ENCODE measurements around the gene ERFE.

ERFE gene

DNA sequence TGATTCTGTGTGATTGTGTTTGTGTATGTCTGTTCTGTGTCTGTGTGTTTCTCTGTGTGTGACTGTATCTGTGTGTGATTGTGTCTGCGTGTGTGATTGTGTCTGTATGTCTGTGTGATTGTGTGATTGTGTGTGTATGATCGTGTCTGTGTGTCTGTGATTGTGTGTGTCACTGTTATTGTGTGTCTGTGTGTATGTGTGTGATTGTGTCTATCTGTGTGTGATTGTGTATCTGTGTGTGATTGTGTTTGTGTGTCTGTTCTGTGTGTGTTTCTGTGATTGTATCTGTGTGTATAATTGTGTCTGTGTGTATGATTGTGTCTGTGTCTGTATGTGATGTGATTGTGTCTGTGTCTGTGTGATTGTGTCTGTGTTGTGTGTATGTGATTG, 32.0 kb upstream of the ERFE start:
- H3K4me1 ChIP-seq (ENCODE audit: control insufficient read depth, insufficient read depth, low read length, poor library complexity, severe bottlenecking), result no peaks in the 10 kb centered on the region
- no peaks in the 10 kb centered on the region for H3K36me3 ChIP-seq (ENCODE audit: control insufficient read depth, insufficient read depth, low read length)
- H3K27ac ChIP-seq (ENCODE audit: insufficient read depth, low read length, poor library complexity, severe bottlenecking), result no peak overlapping the region
- no peak overlapping the region for H3K4me3 ChIP-seq (ENCODE audit: insufficient read depth, low read depth, low read length, poor library complexity, severe bottlenecking)
- DNase-seq, result no peak
- H3K27me3 ChIP-seq (replicated peaks; ENCODE audit: control insufficient read depth, insufficient read depth, low read length, poor library complexity, severe bottlenecking), result no peaks in the 10 kb centered on the region
- no peaks in the 10 kb centered on the region for H3K9me3 ChIP-seq (ENCODE audit: control insufficient read depth, low read length)

DNA sequence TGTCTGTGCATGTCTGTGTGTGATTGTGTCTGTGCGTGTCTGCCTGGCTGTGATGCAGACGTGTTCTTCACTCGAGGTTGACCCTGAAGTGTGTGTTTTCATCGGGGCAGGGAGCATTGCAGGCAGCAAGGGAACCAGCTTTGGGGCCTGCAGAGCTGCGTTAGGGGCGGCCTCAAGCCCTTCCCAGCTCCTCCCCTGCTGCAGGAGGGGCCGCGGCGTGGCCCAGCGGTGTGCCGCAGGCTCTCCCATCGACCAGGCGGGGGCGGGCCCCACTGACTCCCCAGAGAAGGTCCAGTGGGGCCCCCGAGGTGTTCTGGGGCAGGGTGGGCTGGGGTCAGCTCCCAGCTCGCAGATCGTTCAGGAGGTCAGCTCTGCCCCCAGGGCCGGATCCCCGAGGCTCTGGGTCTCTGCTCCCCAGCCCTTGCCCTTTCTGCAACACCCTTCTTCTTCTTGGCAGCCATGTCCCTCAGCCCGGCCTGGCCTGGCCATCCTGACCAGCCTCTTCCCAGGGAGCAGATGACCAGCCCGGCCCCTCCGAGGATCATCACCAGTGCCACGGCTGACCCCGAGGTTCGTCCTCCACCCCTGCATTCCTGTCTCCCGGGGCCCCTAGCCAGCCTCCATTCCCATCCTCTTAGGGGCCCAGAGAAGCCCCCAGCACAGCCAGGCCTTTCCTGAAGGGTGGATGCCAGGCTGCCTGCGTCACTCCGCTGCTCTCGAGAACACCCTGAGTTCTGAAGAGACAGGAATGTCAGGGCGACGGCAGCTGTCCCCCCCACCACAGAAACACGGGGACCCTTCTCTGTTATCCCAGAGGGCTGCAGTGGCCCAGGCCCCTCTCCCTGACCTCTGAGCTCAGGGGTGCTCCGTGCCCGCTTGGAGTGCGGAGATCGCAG, 31.4 kb upstream of the ERFE start:
- H3K4me1 ChIP-seq (ENCODE audit: control insufficient read depth, insufficient read depth, low read length, poor library complexity, severe bottlenecking), result no peaks in the 10 kb centered on the region
- H3K4me3 ChIP-seq (ENCODE audit: insufficient read depth, low read depth, low read length, poor library complexity, severe bottlenecking), result no peak overlapping the region
- no peaks in the 10 kb centered on the region for H3K9me3 ChIP-seq (ENCODE audit: control insufficient read depth, low read length)
- H3K27ac ChIP-seq (ENCODE audit: insufficient read depth, low read length, poor library complexity, severe bottlenecking), result no peak overlapping the region
- DNase-seq, result no peak
- H3K27me3 ChIP-seq (replicated peaks; ENCODE audit: control insufficient read depth, insufficient read depth, low read length, poor library complexity, severe bottlenecking), result no peaks in the 10 kb centered on the region
- H3K36me3 ChIP-seq (ENCODE audit: control insufficient read depth, insufficient read depth, low read length), result no peaks in the 10 kb centered on the region

DNA sequence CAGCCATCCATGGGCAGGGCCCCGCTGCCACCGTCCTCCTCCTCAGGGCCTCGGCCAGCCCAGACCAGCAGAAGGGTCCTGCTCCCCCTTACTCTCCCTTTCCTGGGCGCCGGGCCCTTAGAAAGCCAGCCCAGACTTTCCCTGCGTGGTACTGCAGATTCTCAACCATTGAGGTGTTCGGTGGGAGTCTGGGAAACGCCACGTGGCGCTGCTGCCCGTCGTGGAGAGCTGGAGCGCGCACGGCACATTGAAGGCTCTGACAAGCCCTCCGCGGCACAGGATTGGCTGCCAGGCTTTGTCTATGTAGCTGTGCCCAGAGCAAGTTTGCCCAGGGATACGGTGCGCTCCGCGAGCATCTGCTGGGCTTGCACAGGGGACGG, 30.7 kb upstream of the ERFE start:
- Histone ChIP-seq H3K4me1 (ENCODE audit: control insufficient read depth, insufficient read depth, low read length, poor library complexity, severe bottlenecking) (no peaks in the 10 kb centered on the region), H3K27me3 (replicated peaks; ENCODE audit: control insufficient read depth, insufficient read depth, low read length, poor library complexity, severe bottlenecking) (no peaks in the 10 kb centered on the region), H3K9me3 (ENCODE audit: control insufficient read depth, low read length) (no peaks in the 10 kb centered on the region), H3K4me3 (ENCODE audit: insufficient read depth, low read depth, low read length, poor library complexity, severe bottlenecking) (no peak overlapping the region), H3K36me3 (ENCODE audit: control insufficient read depth, insufficient read depth, low read length) (no peaks in the 10 kb centered on the region), H3K27ac (ENCODE audit: insufficient read depth, low read length, poor library complexity, severe bottlenecking) (no peak overlapping the region)
- DNase-seq, result no peak

DNA sequence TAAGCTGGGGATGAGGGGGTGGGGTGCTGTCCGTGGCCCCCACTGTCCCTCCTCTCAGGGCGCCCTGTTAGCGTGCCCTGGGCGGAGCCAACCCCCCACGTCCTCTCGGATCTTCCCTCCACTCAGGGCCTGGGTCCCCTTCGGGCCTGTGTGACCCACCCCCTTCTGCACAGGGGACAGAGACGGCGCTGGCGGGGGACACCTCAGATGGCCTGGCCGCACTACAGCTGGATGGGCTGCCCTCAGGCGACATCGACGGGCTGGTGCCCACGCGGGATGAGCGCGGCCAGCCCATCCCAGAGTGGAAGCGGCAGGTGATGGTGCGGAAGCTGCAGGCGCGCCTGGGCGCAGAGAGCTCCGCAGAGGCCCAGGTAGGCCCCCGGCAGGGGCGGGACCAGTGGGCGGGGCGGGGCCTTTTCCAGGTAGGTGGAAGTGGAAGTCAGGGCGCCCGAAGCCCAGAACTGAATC, 30.2 kb upstream of the ERFE start:
- DNase-seq, result no peak
- H3K27me3 ChIP-seq (replicated peaks; ENCODE audit: control insufficient read depth, insufficient read depth, low read length, poor library complexity, severe bottlenecking), result no peaks in the 10 kb centered on the region
- H3K27ac ChIP-seq (ENCODE audit: insufficient read depth, low read length, poor library complexity, severe bottlenecking), result no peak overlapping the region
- H3K36me3 ChIP-seq (ENCODE audit: control insufficient read depth, insufficient read depth, low read length), result no peaks in the 10 kb centered on the region
- no peaks in the 10 kb centered on the region for H3K4me1 ChIP-seq (ENCODE audit: control insufficient read depth, insufficient read depth, low read length, poor library complexity, severe bottlenecking)
- H3K4me3 ChIP-seq (ENCODE audit: insufficient read depth, low read depth, low read length, poor library complexity, severe bottlenecking), result no peak overlapping the region
- no peaks in the 10 kb centered on the region for H3K9me3 ChIP-seq (ENCODE audit: control insufficient read depth, low read length)

DNA sequence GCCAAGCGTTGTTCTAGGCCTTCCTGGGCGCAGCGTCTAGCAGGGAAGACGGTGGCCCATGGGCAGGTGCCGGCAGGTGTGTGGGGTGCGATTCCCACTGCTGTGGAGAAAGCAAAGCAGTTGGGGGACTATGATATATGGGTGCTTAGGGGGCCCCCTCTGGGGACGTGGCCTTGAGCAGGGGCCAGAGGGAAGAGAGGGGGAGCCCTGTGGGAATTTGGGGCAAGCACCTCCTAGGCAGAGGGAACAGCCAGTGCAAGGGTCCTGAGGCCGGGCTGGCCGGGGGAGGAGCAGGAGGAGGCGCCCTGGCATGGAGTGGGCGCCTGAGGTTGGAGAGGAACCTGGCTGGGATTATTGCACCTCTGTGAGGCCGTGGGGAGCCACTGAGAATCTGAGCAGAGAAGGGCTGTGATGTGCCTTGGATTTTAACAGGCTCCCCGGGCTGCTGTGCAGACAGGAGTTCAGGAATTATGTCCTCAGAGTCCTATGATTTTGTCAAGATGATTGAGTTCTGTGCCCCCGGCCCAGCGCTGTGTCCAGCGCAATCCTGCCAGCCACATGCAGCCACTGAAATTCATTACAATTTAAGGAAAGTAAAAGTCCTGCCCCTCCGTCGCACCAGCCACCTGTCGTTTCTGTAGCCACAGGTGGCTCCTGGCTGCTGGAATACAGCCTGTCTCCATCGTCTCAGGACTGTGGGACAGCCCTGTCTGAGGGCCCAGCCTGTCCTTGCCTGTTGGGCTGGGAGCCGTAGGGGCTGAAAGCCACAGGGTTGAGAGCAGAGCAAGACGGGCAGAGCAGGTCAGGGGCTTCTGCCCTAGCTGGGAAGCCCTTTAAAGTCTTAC, 29.4 kb upstream of the ERFE start:
- DNase-seq, result no peak
- H3K9me3 ChIP-seq (ENCODE audit: control insufficient read depth, low read length), result no peaks in the 10 kb centered on the region
- no peak overlapping the region for H3K4me3 ChIP-seq (ENCODE audit: insufficient read depth, low read depth, low read length, poor library complexity, severe bottlenecking)
- no peaks in the 10 kb centered on the region for H3K27me3 ChIP-seq (replicated peaks; ENCODE audit: control insufficient read depth, insufficient read depth, low read length, poor library complexity, severe bottlenecking)
- no peaks in the 10 kb centered on the region for H3K4me1 ChIP-seq (ENCODE audit: control insufficient read depth, insufficient read depth, low read length, poor library complexity, severe bottlenecking)
- no peak overlapping the region for H3K27ac ChIP-seq (ENCODE audit: insufficient read depth, low read length, poor library complexity, severe bottlenecking)
- no peaks in the 10 kb centered on the region for H3K36me3 ChIP-seq (ENCODE audit: control insufficient read depth, insufficient read depth, low read length)

DNA sequence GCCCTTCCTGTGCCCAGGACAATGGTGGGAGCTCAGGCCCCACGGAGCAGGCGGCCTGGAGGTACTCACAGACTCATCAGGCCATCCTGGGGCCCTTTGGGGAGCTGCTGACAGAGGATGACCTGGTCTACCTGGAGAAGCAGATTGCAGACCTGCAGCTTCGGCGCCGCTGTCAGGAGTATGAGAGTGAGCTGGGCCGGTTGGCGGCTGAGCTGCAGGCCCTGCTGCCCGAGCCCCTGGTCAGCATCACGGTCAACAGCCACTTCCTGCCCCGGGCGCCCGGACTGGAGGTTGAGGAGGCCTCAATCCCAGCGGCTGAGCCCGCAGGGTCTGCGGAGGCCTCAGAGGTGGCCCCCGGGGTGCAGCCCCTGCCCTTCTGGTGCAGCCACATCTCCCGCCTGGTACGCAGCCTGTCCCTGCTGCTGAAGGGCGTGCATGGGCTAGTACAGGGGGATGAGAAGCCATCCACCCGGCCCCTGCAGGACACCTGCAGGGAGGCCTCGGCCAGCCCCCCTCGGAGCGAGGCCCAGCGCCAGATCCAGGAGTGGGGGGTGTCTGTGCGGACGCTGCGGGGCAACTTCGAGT, 28.6 kb upstream of the ERFE start:
- H3K36me3 ChIP-seq (ENCODE audit: control insufficient read depth, insufficient read depth, low read length), result no peaks in the 10 kb centered on the region
- no peaks in the 10 kb centered on the region for H3K9me3 ChIP-seq (ENCODE audit: control insufficient read depth, low read length)
- no peaks in the 10 kb centered on the region for H3K4me1 ChIP-seq (ENCODE audit: control insufficient read depth, insufficient read depth, low read length, poor library complexity, severe bottlenecking)
- H3K4me3 ChIP-seq (ENCODE audit: insufficient read depth, low read depth, low read length, poor library complexity, severe bottlenecking), result no peak overlapping the region
- no peak overlapping the region for H3K27ac ChIP-seq (ENCODE audit: insufficient read depth, low read length, poor library complexity, severe bottlenecking)
- H3K27me3 ChIP-seq (replicated peaks; ENCODE audit: control insufficient read depth, insufficient read depth, low read length, poor library complexity, severe bottlenecking), result no peaks in the 10 kb centered on the region
- no peak for DNase-seq

DNA sequence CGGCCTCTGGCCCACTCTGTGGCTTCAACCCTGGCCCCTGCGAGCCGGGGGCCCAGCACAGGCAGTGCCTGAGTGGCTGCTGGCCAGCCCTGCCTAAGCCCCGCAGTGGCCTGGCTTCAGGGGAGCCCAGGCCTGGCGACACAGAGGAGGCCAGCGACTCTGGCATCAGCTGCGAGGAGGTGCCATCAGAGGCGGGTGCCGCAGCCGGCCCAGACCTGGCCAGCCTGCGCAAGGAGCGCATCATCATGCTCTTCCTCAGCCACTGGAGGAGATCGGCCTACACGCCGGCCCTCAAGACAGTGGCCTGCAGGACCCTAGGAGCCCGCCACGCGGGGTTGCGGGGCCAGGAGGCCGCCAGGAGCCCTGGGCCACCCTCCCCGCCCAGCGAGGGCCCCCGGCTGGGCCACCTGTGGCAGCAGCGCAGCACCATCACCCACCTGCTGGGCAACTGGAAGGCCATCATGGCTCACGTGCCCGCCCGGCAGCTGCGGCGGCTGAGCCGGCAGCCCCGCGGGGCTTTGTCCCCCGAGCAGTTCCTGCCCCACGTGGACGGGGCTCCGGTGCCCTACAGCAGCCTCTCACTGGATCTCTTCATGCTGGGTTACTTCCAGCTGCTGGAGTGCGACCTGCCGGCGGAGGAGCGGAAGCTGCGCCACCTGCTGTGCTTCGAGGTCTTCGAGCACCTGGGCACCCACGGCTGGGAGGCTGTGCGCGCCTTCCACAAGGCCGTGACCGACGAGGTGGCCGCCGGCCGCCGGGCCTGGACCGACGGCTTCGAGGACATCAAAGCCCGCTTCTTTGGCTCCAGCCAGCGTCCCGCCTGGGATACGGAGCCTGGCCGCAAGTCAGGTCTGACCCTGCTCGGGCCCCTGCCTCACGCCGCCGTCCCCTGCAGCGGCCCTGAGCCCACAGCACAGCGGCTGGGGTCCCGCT, 27.8 kb upstream of the ERFE start:
- no peaks in the 10 kb centered on the region for H3K4me1 ChIP-seq (ENCODE audit: control insufficient read depth, insufficient read depth, low read length, poor library complexity, severe bottlenecking)
- no peaks in the 10 kb centered on the region for H3K27me3 ChIP-seq (replicated peaks; ENCODE audit: control insufficient read depth, insufficient read depth, low read length, poor library complexity, severe bottlenecking)
- H3K4me3 ChIP-seq (ENCODE audit: insufficient read depth, low read depth, low read length, poor library complexity, severe bottlenecking), result no peak overlapping the region
- H3K27ac ChIP-seq (ENCODE audit: insufficient read depth, low read length, poor library complexity, severe bottlenecking), result no peak overlapping the region
- DNase-seq, result no peak
- H3K36me3 ChIP-seq (ENCODE audit: control insufficient read depth, insufficient read depth, low read length), result no peaks in the 10 kb centered on the region
- no peaks in the 10 kb centered on the region for H3K9me3 ChIP-seq (ENCODE audit: control insufficient read depth, low read length)

DNA sequence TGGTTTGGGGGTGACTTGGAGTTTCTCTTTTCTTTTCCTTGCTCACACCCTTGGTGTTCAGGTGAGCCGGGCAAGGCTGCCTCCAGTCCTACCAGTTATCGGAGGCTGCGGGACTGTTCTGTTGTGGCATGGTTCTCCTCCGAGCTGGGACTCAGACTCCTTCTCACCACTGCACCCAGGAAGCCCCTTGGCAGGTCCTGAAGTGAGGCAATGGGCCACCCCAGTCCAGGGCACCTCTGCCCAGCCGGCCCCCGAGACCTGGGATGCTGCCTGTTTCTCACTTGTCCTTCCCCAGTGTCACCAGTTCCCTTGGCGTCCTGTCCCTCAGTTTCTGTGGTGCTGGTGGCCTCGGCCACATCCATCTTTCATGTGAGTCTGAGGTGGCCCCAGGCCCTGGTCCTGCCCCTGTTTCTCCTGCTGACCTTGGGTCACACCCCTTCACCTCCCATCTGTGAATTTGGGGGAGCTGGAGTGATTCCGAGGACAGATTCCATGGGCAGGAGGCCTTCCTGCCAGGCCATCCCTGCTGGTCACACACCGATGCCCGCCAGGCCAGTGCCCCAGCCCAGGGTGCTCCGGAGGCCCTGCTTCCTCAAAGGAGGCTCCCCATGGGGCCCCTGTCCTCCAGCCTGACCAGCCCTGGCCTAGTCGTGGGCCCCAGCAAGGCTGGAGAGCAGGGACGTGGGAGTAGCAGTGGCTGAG, 26.9 kb upstream of the ERFE start:
- Histone ChIP-seq H3K27ac (ENCODE audit: insufficient read depth, low read length, poor library complexity, severe bottlenecking) (no peak overlapping the region), H3K9me3 (ENCODE audit: control insufficient read depth, low read length) (no peaks in the 10 kb centered on the region), H3K36me3 (ENCODE audit: control insufficient read depth, insufficient read depth, low read length) (no peaks in the 10 kb centered on the region), H3K4me1 (ENCODE audit: control insufficient read depth, insufficient read depth, low read length, poor library complexity, severe bottlenecking) (no peaks in the 10 kb centered on the region), H3K27me3 (replicated peaks; ENCODE audit: control insufficient read depth, insufficient read depth, low read length, poor library complexity, severe bottlenecking) (no peaks in the 10 kb centered on the region), H3K4me3 (ENCODE audit: insufficient read depth, low read depth, low read length, poor library complexity, severe bottlenecking) (no peak overlapping the region)
- no peak for DNase-seq
